ENCODE results near the gene BCL2L11.

- TF ChIP-seq EP300 (IDR thresholded peaks at IDR 0.05) (no peak), POLR2AphosphoS5 (IDR thresholded peaks at IDR 0.05) (no peak)
Measured at GRCh38 chr2:111156529-111156928, 35.8 kb downstream of the BCL2L11 start.
